GM12878 (cell line): ENCODE data around the gene ANAPC7. TPM values are rescaled to one million over a fixed set of nuclear protein-coding genes. Genes with fewer than 3 reads are reported as not detected.

ENCODE experiments used
- ATAC-seq: fragments of 200-7000 bp; cut with Tn5 transposase; 3 replicates; pipeline ENCODE4 v1.9.1; 2020; ENCODE audit warnings: mild to moderate bottlenecking, moderate library complexity
- BruUV-seq: library from RNA; stranded (reverse); fragments of 400-500 nt; replicated peaks from 2 replicates; lab custom pipeline; 2021; lab: Mats Ljungman, UMichigan
- CTCF ChIA-PET: fragments of 300-600 bp; sonication (Branson Sonifier 250); formaldehyde crosslinking; extraction: SDS; loops from one replicate; lab custom pipeline; 2021; ENCODE audit warnings: inconsistent platforms; lab: Yijun Ruan, JAX
- POLR2A ChIA-PET: fragments of 350-600 bp; formaldehyde crosslinking; extraction: SDS; loops from one replicate; lab custom pipeline; 2021; ENCODE audit warnings: inconsistent platforms; lab: Charles Lee
- RAD21 ChIA-PET: fragments of 300-600 bp; sonication (Branson Sonifier 250); formaldehyde crosslinking; loops from one replicate; lab custom pipeline; 2023; ENCODE audit warnings: antibody characterized with exemption; ENCODE audit not compliant: unreplicated experiment; lab: Charles Lee
- SMC1A ChIA-PET: fragments of 300-600 bp; sonication (Branson Sonifier 250); formaldehyde crosslinking; loops from one replicate; lab custom pipeline; 2023; ENCODE audit not compliant: unreplicated experiment, uncharacterized antibody; lab: Charles Lee
- DNase-seq: peaks from one replicate; pipeline ENCODE4 v3.0.0-alpha.2; 2011; ENCODE audit warnings: low read depth, low spot score
- FAIRE-seq: peaks from 3 replicates; lab custom pipeline; 2011; peaks lifted over from hg19 to GRCh38; lab: Jason Lieb, UNC
- H2AFZ ChIP-seq: 2 replicates; pipeline ENCODE4 v1.6.0; 2011; ENCODE audit warnings: low read depth, low read length, control low read depth; ENCODE audit not compliant: control insufficient read depth
- H3K27ac ChIP-seq: 2 replicates; pipeline ENCODE4 v1.5.1; 2011; ENCODE audit warnings: control low read depth; ENCODE audit not compliant: control insufficient read depth, insufficient read depth
- H3K27me3 ChIP-seq, 2 experiments: replicated peaks in 1 of 2; 2 replicates each; pipeline versions ENCODE4 v1.6.0 to v1.6.1; 2011; ENCODE audit warnings: low read length in 1 of 2; ENCODE audit not compliant: control insufficient read depth in 2 of 2, insufficient read depth in 2 of 2
- H3K36me3 ChIP-seq, 2 experiments: 2 replicates each; pipeline ENCODE4 v1.5.1; 2011; ENCODE audit warnings: low read length in 1 of 2; ENCODE audit not compliant: control insufficient read depth in 2 of 2, insufficient read depth in 2 of 2
- H3K4me1 ChIP-seq: 2 replicates; pipeline ENCODE4 v1.6.1; 2011; ENCODE audit warnings: mild to moderate bottlenecking, low read length, moderate library complexity, mixed read lengths; ENCODE audit not compliant: control insufficient read depth, insufficient read depth
- H3K4me2 ChIP-seq: 2 replicates; pipeline ENCODE4 v1.6.0; 2011; ENCODE audit warnings: control low read depth; ENCODE audit not compliant: control insufficient read depth, insufficient read depth
- H3K4me3 ChIP-seq: fragments of 200-600 bp; sonication (generic); 2 replicates; pipeline ENCODE4 v1.5.1; 2016
- H3K79me2 ChIP-seq: 2 replicates; pipeline ENCODE4 v1.6.0; 2011; ENCODE audit warnings: low read length; ENCODE audit not compliant: control insufficient read depth, insufficient read depth
- H3K9ac ChIP-seq: 2 replicates; pipeline ENCODE4 v1.8.0; 2011; ENCODE audit warnings: low read length, control low read depth, mixed read lengths; ENCODE audit not compliant: control insufficient read depth, insufficient read depth
- H3K9me3 ChIP-seq: replicated peaks from 3 replicates; pipeline ENCODE4 v1.5.1; 2011; ENCODE audit warnings: mild to moderate bottlenecking, low read length; ENCODE audit not compliant: control insufficient read depth, insufficient read depth
- H4K20me1 ChIP-seq: 2 replicates; pipeline ENCODE4 v1.6.0; 2011; ENCODE audit not compliant: control insufficient read depth, insufficient read depth
- CBX5 ChIP-seq: sonication (generic); IDR thresholded peaks from 2 replicates; pipeline ENCODE4 v1.6.1; 2016; ENCODE audit warnings: low read depth, moderate library complexity, mild to moderate bottlenecking, inconsistent platforms
- FOS ChIP-seq: IDR thresholded peaks from 3 replicates; pipeline ENCODE4 v1.6.1; 2011; ENCODE audit warnings: borderline replicate concordance; ENCODE audit not compliant: insufficient read length; ENCODE audit errors: extremely low read depth
- MTA2 ChIP-seq: fragments of 450-650 bp; IDR thresholded peaks from 2 replicates; pipeline ENCODE4 v1.6.1; 2016; ENCODE audit warnings: low read depth, mild to moderate bottlenecking, moderate library complexity
- NR2C1 ChIP-seq: fragments of 450-650 bp; IDR thresholded peaks from 2 replicates; pipeline ENCODE4 v1.6.1; 2017; ENCODE audit warnings: antibody characterized with exemption, mild to moderate bottlenecking, moderate library complexity
- POLR2A ChIP-seq: IDR thresholded peaks from 2 replicates; pipeline ENCODE4 v1.6.1; 2011; ENCODE audit warnings: low read depth, mild to moderate bottlenecking, low read length
- POLR2AphosphoS5 ChIP-seq: IDR thresholded peaks from 2 replicates; pipeline ENCODE4 v1.6.1; 2011; ENCODE audit warnings: mild to moderate bottlenecking, low read length, inconsistent platforms
- STAT1 ChIP-seq: fragments of 450-650 bp; conservative IDR thresholded peaks from 2 replicates; pipeline ENCODE4 v1.6.1; 2014; ENCODE audit warnings: antibody characterized with exemption, mild to moderate bottlenecking
- WGBS: methylation state at CpG from one replicate; pipeline ENCODE4 v1.1.6; 2016; ENCODE audit warnings: low lambda C conversion rate; ENCODE audit not compliant: insufficient replicate concordance, insufficient coverage; ENCODE audit errors: missing lambda C conversion rate; 5-methylcytosine and 5-hydroxymethylcytosine counted together
- in situ Hi-C: fragments of 300-500 bp; cut with MboI; formaldehyde crosslinking; loops from 9 replicates; pipeline ENCODE4 v1.14.3; 2018; ENCODE audit warnings: mixed read lengths
- intact Hi-C: fragments of 100-400 bp; cut with micrococcal nuclease; formaldehyde crosslinking; loops from one replicate; pipeline ENCODE4 v1.14.2; 2022; ENCODE audit not compliant: unreplicated experiment
- polyA plus RNA-seq, 11 experiments: library from polyadenylated mRNA; depleted of rRNA in 4 of 11; unstranded in 6 of 11; stranded (reverse) in 5 of 11; fragments of >200 nt; fragmentation: Nextera tagmentation in 4 of 11; fragmentation: Illumina TruSeq in 1 of 11; extraction: Ambion mirVana in 4 of 11; extraction: Trizol in 1 of 11; gene quantifications; 1 replicate in 1 of 11; 2 replicates in 10 of 11; pipeline versions ENCODE4 v1.2.1 to v1.2.3, GENCODE V29; 2011 to 2016; ENCODE audit warnings: inconsistent platforms in 2 of 11, missing spikeins in 2 of 11, low read depth in 1 of 11
- total RNA-seq, 4 experiments: library from RNA; depleted of rRNA in 3 of 4; stranded (reverse); fragments of >200 nt in 3 of 4; fragmentation: Illumina TruSeq in 1 of 4; extraction: Trizol in 1 of 4; gene quantifications; 2 replicates each; pipeline versions ENCODE4 v1.2.1 to v1.2.3, GENCODE V29; 2013 to 2021

ANAPC7 gene
- total and polyA plus RNA-seq, 10 of the 15 experiments (the other 5 are each of a cell fraction or from before 2014, with no cell fraction given) = 24.5 to 77.9 (median 58.6) TPM

GRCh38 chr12:110352401-110352800 lies 51.1 kb downstream of the ANAPC7 start (continued):
- TF ChIP-seq CBX5 = no peak
- TF ChIP-seq NR2C1 = no peak
- no peak for TF ChIP-seq MTA2
- no peak for TF ChIP-seq FOS

DNA sequence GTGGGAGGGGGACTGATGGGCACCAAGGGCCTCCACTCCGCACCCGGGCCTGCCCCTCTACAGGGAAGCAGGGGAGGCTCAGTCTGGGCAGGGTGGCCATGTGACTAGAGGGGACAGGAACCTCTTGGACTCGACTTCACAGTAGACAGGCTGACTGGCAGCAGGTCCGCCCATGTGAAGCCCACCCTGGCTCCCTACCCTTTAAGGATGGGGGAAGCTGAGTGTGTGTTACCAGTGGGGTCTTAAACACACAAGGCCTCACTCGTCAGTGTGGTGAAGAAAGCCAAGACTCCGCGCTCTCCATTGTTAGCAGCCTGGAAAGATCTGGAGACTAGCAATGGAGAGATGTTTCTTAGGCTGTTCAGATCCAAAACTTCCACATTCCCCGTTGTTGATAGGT lies 52.4 kb downstream of the ANAPC7 start:
- H4K20me1 ChIP-seq = no peaks in the 10 kb centered on the region
- ChIA-PET CTCF (interaction anchor here (1.0 kb wide), 1 partner anchor 250 kb away, joined by 3 read pairs; no protein-coding TSS in a partner anchor), SMC1A (no interaction called here), POLR2A (interaction anchor here (0.8 to 1.0 kb wide), 3 partner anchors 18 to 80 kb away, joined by 3 to 11 read pairs (median 3); no protein-coding TSS in a partner anchor), RAD21 (interaction anchor here (5.3 kb wide), 1 partner anchor 80 kb away, joined by 34 read pairs; no protein-coding TSS in a partner anchor)
- no peaks in the 10 kb centered on the region for H3K27me3 ChIP-seq
- intact Hi-C loops = no loop called here
- no peak for DNase-seq
- 98% methylated on average over 8 of the region's 8 CpGs for WGBS
- H3K4me2 ChIP-seq = no peak overlapping the region
- H3K9ac ChIP-seq = no peak overlapping the region
- BruUV-seq = no TSS peak
- H3K9me3 ChIP-seq = no peaks in the 10 kb centered on the region
- H3K27ac ChIP-seq = no peak overlapping the region
- FAIRE-seq = no peak
- no peaks in the 10 kb centered on the region; the same call in 1 of the 2 replicates for H3K4me1 ChIP-seq
- no peak for ATAC-seq
- H3K4me3 ChIP-seq = no peak overlapping the region
- no peaks in the 10 kb centered on the region for H3K79me2 ChIP-seq
- TF ChIP-seq STAT1 (no peak), POLR2A (peak; percentile 36), POLR2AphosphoS5 (0 out of 2 replicates have a peak, but pooled peaks have one; percentile 35)
- TF ChIP-seq, all 136 proteins: peak for 2
- Histone ChIP-seq H2AFZ (no peak overlapping the region), H3K36me3 (peaks cover 8 to 23% of the 10 kb centered on the region in 2 experiments; a peak in 3 of 4 replicates)
- in situ Hi-C loops = no loop called here
